Measurements from ENCODE around the gene RBM10. TPM values are rescaled to one million over a fixed set of nuclear protein-coding genes. Genes with fewer than 3 reads are reported as not detected.

Gene RBM10
- total RNA-seq, 1 donor from 2014 or later = 41.2 TPM

- no peak for DNase-seq (ENCODE audit: low read depth)
- TF ChIP-seq, protein P1, sequence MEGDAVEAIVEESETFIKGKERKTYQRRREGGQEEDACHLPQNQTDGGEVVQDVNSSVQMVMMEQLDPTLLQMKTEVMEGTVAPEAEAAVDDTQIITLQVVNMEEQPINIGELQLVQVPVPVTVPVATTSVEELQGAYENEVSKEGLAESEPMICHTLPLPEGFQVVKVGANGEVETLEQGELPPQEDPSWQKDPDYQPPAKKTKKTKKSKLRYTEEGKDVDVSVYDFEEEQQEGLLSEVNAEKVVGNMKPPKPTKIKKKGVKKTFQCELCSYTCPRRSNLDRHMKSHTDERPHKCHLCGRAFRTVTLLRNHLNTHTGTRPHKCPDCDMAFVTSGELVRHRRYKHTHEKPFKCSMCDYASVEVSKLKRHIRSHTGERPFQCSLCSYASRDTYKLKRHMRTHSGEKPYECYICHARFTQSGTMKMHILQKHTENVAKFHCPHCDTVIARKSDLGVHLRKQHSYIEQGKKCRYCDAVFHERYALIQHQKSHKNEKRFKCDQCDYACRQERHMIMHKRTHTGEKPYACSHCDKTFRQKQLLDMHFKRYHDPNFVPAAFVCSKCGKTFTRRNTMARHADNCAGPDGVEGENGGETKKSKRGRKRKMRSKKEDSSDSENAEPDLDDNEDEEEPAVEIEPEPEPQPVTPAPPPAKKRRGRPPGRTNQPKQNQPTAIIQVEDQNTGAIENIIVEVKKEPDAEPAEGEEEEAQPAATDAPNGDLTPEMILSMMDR (conservative IDR thresholded peaks at IDR 0.05; ENCODE audit: low read depth, low read length) = no peak
- H3K4me3 ChIP-seq (ENCODE audit: low read depth, low read length) = peak overlapping the region; percentile 77
Observed at GRCh38 chrX:47194194-47194787, 49.3 kb downstream of the RBM10 start.

DNA sequence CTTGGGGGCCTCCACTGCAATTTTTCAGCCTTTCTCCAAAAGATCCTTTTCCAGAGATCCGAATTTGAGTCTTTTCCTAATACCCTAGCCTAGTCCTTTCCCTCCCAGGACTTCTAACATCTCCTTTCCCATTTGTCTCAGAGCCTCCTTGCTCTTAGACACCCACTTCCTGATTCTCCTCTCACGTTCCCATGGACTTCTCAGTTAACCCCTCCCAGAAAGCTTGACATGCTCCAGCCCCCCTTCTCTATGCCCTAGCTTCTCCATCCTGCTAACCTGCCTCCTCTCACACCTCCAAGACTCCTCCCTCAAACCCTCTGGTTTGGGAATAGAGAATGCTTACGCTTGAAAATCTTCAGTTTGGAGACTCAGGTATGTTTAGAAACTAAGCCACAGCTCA, 51.1 kb downstream of the RBM10 start:
- H3K4me3 ChIP-seq (ENCODE audit: low read depth, low read length) = peak overlapping the region; percentile 28
- TF ChIP-seq, protein P1 (conservative IDR thresholded peaks at IDR 0.05; ENCODE audit: low read depth, low read length) = no peak

GRCh38 chrX:47197526-47197925, 52.5 kb downstream of the RBM10 start:
- no peak for DNase-seq (ENCODE audit: low read depth)
- H3K4me3 ChIP-seq (ENCODE audit: low read depth, low read length) = peak overlapping the region; percentile 8
- TF ChIP-seq, protein P1 (conservative IDR thresholded peaks at IDR 0.05; ENCODE audit: low read depth, low read length) = no peak

More for the DNA sequence above, 51.1 kb downstream of the RBM10 start:
- no peak for DNase-seq (ENCODE audit: low read depth)

- TF ChIP-seq, protein P1 (conservative IDR thresholded peaks at IDR 0.05; ENCODE audit: low read depth, low read length) = no peak
- no peak for DNase-seq (ENCODE audit: low read depth)
- H3K4me3 ChIP-seq (ENCODE audit: low read depth, low read length) = no peak overlapping the region
Observed at GRCh38 chrX:47198026-47198686, 53.1 kb downstream of the RBM10 start.

GRCh38 chrX:47198687-47199080, 53.7 kb downstream of the RBM10 start:
- DNase-seq (ENCODE audit: low read depth) = no peak
- TF ChIP-seq, protein P1 (conservative IDR thresholded peaks at IDR 0.05; ENCODE audit: low read depth, low read length) = no peak
- no peak overlapping the region for H3K4me3 ChIP-seq (ENCODE audit: low read depth, low read length)

GRCh38 chrX:47199286-47199685, 54.3 kb downstream of the RBM10 start:
- H3K4me3 ChIP-seq (ENCODE audit: low read depth, low read length) = no peak overlapping the region
- DNase-seq (ENCODE audit: low read depth) = no peak

More at GRCh38 chrX:47199286-47199685, 54.3 kb downstream of the RBM10 start:
- TF ChIP-seq, protein P1 (conservative IDR thresholded peaks at IDR 0.05; ENCODE audit: low read depth, low read length) = no peak

Measured in epithelial cell of proximal tubule (primary cell).